HG03095 (cell line): ENCODE measurements around the gene ADAM12.
"Not testable (repeated sequence)": the region's sequence is repeated elsewhere in the genome, so short reads cannot be mapped to it uniquely, and the experiment has no call there.

Experiments
- ATAC-seq: cut with Tn5 transposase; IDR thresholded peaks from one replicate; pipeline ENCODE4 v1.9.1; 2021; ENCODE audit warnings: moderate library complexity; ENCODE audit not compliant: unreplicated experiment

Gene ADAM12

DNA sequence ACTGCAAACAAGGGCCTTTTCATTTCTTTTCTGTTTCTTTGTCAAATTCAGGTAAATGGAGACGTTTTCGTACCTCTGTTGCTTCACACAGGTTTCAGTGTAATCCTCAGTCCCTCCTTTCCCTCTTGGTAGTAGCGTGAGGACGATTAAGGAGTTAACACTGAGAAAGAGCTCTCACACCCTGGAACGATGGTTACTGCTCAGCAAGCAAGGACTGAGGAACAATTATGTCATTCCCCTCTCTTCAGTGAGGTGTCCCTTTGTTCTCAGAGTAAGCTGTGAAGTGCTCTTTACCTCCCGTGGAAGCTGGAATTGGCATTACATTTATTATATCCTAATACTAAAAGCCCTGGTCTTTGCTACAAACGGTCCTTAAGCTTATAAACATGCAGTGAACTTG is 396.0 kb downstream of the ADAM12 start:
- no peak for ATAC-seq

DNA sequence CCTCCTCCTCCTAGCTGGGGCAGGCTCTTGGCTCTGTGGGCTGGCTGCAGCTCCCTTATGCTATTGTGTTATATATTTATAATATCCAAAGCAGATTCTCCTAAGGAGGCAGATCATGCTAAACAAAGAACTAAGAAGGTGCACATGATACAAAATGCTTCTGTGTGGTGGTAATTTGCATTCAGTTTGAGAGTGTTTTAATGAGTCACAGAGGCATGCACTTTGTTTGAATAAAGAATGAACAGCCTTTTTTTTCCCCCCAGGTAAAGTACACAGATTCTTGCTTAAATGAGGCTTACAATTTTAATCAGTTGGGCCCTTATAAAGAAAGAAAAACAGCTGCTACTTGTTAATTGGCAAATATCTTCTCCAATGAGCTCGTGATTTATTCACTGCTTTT is 396.9 kb downstream of the ADAM12 start:
- no peak for ATAC-seq

DNA sequence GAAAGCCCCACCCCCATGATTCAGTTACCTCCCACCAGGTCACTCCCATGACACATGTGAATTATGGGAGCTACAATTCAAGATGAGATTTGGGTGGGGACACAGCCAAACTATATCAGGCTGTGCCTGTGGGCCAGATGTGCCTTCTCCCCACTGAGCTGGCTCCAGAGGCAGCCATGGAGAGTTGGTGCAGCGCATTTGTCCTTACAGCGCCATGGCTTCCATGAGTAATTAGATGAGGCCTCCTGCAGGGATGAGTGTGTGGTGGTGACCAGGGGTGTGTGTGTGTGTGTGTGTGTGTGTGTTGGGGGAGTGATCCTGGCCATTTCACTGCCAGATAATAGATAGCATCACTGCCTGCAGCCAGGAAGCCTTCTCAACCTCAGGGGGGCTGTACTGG is 397.3 kb downstream of the ADAM12 start:
- no peak for ATAC-seq

DNA sequence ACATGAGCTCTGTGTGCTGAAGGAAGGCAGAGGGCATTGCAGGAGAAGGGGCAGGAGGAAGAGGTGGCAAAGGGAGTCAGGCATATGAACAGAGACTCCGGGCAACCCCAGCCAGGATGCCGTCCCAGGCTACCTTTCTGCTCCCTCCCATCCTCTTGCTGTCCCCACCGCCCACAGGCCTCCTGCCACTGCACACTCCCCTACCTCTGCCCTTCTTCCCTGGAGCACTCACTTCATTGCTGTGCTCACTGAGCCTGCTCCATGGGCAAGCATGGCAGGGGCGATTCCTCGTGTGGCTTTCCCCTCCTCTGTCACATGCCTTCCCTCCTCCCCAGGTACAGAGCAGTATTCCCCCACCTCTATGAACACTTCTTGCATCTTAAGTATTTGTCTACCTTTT is 398.5 kb downstream of the ADAM12 start:
- ATAC-seq = no peak

DNA sequence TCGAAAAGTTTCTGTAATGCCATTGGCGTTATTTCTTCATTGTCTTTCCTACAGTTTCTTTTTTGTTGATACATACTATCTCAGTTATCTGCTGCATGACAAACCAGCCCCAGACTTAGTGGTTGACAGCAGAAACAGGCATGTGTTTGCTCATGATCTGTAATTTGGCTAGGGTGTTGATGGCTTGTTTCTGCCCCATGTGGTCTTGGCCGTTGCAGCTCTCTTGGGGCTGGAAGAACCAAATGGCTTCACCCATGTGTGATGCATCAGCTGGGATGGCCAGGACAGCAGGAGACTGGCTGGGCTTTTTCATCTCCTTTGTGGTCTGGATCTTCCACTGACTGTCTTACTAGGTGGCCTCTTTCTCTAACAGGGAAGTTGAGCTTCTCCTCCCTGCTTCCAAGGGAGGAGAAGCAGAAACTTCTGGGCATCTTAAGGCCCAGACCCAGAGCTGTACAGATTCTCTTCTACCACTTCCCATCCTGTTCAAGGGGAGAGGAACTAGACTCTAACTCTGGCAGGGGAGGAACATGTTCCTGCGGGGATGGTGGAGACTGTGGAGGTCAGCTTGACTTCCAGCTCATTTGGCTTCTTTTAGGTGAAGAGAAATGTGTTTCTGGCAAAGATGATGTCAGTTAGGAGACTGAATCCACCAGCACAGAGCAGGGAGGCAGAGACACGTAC is 402.6 kb downstream of the ADAM12 start:
- no peak for ATAC-seq

GRCh38 chr10:125984865-125985495 is 403.3 kb downstream of the ADAM12 start:
- no peak for ATAC-seq

GRCh38 chr10:125984346-125984745 is 403.9 kb downstream of the ADAM12 start:
- no peak for ATAC-seq

DNA sequence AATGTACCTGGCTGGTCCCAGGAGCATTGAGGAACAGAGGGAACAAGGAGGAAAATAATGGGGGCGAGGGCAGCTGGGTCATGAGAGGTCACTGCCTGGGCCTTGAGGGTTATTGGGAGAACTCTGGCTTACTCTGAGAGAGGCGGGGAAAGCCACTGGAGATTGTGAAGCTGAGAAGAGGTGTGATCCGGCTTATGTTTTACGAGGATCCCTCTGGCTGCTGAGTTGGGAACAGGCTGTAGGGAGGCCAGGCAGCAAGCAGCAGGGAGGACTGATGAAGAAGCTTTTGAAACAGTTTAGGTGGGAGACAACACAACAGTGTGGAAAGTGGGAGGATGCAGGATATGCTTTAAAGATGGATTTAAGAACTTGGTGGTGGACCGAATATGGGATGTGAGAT is 404.6 kb downstream of the ADAM12 start:
- ATAC-seq = no peak

- no peak for ATAC-seq
Observed at GRCh38 chr10:125983161-125983560, 405.1 kb downstream of the ADAM12 start.

GRCh38 chr10:125982260-125982948 is 405.9 kb downstream of the ADAM12 start:
- peak; percentile 68 for ATAC-seq

DNA sequence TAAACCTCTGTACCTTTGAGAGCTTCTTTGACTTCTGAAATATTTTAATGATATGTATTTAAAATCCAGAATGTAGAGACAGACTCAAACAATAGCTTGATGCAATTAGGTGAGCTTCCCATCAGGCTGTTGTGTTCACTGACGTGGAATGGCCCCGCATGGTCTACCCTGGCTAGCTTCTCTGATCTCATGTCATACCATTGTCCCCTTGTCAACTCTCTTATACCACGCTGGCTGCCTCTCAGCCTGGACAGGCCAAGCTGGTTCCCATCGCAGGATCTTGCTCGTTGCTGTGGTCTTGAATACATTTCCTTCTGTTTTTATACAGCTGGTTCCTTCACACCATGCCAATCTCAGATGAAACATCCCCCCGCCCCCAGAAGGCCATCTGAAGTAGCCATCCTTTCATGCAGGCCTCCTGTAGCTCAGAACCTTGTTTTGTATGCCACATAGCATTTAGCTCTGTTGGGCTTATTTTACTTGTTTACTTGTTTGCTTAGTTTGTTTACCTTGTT is 407.7 kb downstream of the ADAM12 start:
- ATAC-seq = no peak

DNA sequence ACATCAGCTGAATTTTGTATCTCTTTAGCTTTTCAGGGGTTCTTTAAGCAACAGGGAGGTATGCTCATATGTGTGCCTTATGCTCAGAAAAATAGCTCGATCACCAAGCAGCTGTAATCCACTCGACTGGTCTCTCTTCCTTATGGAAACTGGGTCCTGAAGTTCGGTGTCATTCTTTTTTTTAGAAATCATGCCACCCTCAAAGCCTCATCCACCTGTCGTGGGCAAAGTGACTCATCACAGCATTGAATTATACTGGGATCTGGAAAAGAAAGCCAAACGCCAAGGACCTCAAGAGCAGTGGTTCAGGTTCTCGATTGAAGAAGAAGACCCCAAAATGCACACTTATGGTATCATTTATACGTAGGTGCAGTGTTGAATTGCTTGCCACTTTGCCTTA is 408.3 kb downstream of the ADAM12 start:
- ATAC-seq = no peak

DNA sequence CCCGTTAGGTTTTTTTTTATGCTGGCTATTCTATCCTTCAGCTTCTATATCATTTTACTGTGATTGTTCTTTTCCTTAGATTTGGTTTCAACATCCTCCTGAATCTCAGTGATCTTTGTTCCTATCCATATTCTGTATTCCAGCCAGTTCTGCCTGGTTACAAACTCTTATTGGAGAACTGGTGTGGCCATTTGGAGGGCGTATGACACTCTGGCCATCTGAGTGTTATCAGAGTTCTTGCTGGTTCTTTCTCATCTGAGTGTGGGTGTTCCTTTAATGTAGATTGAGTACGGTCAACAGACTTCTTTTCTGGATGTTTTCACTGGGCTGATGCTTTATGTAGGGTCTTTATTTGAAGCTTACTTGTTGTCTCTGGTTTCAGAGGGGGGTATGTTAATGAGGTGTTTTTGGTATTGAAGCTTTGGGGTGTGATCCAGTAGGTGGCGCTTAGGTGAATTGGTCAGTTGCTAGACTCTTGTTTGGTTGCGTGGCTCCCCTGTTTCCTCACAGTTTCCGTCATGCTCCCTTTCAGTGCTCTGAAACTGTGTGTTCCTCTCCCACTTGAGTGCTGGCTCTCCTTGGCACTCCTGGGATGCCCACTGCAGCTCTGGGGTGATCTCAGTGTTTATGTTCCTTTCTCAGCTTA is 411.2 kb downstream of the ADAM12 start:
- no peak for ATAC-seq

GRCh38 chr10:125970077-125970630 is 418.1 kb downstream of the ADAM12 start:
- not testable (repeated sequence) for ATAC-seq

- ATAC-seq = no peak
Observed at GRCh38 chr10:125967533-125967932, 420.7 kb downstream of the ADAM12 start.

DNA sequence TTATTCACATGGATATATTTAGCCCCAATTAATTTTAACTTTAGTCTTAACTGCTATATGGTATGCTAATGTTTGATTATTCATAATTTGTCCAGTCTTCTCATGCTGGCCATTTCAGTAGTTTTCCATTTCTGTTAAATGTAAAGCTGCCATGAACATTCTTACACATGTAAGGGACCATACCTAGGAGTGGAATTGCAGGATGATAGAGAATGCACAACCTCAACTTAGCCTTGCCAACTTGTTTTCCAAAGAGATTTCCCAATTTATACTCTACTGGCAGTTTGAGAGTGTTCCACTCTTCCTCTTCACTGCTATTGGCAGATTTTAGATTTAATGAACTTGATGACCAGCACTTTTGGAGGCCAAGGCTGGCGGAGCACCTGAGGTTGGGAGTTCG is 423.7 kb downstream of the ADAM12 start:
- ATAC-seq = no peak
